GM18520 (cell line): Measurements from ENCODE around the gene GPRIN1.
"Not testable (repeated sequence)": the region's sequence is repeated elsewhere in the genome, so short reads cannot be mapped to it uniquely, and the experiment has no call there.

Source experiments
- ATAC-seq: cut with Tn5 transposase; IDR thresholded peaks from one replicate; pipeline ENCODE4 v1.9.1; 2021; ENCODE audit not compliant: unreplicated experiment

Gene GPRIN1

DNA sequence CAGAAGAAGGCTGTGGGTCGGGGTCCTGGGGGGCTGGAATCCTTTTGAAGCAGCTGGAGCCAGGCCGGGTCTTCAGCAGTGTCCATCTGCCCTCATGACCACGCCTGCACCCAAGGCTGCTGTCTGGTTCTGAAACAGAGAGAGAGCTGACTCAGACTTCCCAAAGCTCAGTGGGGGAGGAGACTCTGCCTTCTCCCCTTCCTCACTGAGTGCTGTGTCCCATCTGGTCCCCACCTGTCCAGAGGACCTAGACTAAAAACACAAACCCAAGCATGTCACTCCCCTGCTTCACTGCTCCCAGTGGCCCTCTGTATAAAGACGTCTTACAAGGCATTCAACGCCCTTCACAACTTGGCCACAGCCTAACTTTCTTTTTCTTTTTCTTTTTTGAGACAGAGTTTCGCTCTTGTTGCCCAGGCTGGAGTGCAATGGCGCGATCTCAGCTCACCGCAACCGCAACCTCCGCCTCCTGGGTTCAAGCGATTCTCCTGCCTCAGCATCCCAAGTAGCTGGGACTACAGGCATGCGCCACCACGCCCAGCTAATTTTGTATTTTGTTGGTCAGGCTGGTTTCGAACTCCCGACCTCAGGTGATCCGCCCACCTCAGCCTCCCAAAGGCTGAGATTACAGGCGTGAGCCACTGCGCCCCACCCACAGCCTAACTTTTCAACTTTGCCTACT, 10.1 kb downstream of the GPRIN1 start:
- ATAC-seq, result not testable (repeated sequence)

DNA sequence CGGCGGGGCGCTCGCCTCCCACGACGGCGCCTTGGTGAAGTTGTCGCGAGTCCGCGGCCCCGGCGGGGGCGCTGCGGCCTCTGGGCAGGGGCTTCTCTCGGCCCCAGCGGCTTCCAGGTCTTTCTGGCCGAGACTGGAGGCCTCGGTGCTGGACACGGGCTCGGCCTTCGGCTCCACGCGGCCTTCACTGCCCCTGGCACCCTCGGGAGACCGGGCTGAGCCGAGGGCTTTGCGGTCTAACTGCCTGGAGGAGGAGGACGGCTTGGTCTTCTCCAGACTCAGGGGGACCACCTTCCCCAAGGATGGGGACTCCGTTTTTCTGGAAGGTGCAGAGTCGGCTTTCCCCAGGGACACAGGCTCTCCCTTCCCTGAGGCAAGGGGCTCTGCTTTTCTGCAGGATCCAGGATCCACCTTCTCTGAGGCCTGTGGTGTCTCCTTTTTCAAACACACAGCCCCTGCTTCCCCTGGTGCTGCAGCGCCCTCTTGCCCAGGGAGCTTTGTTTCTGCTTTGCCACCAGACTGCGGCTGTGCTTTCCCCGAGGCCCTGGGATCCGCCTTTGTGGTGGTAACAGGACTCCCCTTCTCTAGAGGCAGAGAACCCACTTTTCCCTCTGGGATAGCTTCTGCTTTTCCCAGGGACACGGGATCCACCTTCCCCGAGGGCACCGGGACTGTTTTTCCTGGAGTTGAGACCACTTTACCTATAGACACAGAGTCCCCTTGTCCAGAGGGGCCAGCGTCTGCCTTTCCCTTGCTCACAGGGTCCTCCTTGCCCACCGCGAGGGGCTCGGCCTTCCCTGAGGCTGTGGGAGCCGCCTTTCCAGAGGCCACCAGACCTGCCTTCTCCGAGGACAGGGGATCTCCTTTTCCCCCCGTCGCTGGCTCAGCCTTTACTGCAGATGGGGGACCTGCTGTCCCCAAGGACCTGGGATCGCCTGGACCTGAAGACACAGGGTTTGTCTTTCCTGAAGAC, 12.3 kb downstream of the GPRIN1 start:
- no peak for ATAC-seq

DNA sequence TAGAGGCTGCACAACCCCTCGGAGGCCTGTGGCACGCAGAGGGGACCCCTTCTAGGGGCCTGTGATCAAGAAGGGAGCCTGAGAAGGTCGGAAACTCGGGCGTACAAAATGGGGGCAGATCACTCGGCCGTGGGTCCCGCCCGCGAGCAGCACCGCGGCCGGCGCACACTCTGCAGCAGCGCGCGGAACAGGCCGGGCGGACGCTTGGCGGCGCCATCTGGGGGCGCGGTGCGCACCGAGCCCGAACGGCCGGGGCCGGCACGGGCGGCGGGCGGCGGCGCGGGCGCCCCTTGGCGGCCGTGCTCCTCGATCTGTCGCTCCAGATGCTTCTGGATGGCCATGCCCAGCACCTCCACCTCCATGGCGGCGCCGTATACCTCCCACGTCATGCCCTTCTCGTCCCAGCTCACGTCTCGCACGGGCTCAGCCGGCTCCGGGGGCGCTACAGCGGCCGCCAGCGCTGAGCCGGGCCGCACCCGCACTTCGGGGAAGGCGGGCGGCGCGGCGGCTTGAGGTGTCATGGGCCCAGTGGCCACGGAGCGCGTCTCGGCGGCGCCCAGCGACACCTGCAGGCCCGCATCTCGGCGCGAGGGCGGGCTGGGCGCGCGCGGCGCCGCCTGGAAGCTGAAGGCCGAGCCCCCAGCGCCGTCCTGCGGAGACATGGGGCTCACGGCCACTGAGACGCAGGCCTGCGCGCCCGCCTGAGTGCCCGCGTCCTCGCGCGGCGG, 13.1 kb downstream of the GPRIN1 start:
- no peak for ATAC-seq

GRCh38 chr5:176596069-176596644, 13.8 kb downstream of the GPRIN1 start:
- no peak for ATAC-seq

- ATAC-seq, result no peak
Observed at GRCh38 chr5:176595386-176595943, 14.5 kb downstream of the GPRIN1 start.

DNA sequence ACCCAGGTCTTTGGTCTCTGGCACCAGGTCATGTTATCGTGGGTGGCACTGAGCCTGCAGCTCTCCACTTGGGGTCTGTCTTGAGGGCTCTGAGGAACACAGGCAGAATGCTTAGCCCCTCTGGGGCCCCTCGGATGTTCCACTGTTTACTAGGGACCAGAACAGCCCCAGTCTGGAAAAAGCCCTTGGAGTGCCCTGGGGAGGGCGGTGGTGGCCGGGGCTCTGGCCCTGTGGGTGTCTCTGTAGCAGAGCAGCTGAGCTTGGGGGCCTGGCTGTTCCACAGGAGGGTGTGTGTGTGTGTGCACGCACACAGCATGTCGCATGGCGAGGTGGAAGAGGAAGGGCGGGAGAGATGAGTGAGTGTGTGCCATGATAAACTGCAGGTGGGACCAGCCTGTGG, 15.4 kb downstream of the GPRIN1 start:
- no peak for ATAC-seq

GRCh38 chr5:176593273-176593869, 16.6 kb downstream of the GPRIN1 start:
- no peak for ATAC-seq

- ATAC-seq, result no peak
Observed at GRCh38 chr5:176592573-176592972, 17.4 kb downstream of the GPRIN1 start.

DNA sequence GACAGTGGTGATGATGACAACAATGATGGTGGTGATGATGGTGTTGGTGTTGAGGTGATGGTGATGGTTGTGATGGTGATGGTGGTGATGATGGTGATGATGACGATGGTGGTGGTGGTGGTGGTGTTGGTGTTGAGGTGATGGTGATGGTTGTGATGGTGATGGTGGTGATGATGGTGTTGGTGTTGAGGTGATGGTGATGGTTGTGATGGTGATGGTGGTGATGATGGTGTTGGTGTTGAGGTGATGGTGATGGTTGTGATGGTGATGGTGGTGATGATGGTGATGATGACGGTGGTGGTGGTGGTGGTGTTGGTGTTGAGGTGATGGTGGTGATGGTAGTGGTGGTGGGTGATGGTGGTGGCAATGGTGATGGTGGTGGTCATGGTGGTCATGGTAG, 18.3 kb downstream of the GPRIN1 start:
- not testable (repeated sequence) for ATAC-seq

- ATAC-seq, result no peak
Observed at GRCh38 chr5:176590035-176590717, 19.8 kb downstream of the GPRIN1 start.

DNA sequence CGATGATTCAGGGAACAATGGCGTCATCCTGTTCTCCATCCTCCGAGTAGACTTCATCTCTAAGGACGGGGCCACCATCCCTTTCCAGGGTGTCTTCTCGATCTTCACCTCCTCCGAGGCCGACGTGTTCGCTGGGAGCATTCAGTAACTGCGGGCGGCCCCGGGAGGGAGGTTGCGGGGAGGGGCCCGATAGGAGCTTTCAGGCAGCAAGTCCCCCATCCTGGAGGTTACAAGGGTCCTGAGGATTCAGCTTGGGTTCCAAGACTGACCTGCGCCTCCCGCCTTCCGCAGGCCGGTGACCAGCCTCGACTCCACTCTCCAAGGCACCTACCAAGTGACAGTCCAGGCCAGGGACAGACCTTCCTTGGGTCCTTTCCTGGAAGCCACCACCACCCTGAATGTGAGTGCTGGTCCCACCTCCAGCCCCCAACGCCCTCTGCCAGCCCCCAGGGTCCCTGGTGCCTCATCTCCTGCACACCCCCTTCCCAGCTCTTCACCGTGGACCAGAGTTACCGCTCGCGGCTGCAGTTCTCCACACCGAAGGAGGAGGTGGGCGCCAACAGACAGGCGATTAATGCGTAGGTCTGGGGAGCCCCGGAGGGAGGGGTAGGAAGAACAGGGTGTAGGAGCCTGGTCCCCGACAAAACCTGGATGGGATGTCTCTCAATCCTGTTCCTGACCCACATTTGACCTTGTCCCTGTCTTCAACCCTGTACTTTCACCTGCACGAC, 20.8 kb downstream of the GPRIN1 start:
- no peak for ATAC-seq

GRCh38 chr5:176588297-176588696, 21.7 kb downstream of the GPRIN1 start:
- no peak for ATAC-seq

GRCh38 chr5:176587398-176587797, 22.6 kb downstream of the GPRIN1 start:
- ATAC-seq, result no peak

GRCh38 chr5:176583076-176583475, 26.9 kb downstream of the GPRIN1 start:
- ATAC-seq, result no peak

GRCh38 chr5:176581361-176581760, 28.6 kb downstream of the GPRIN1 start:
- ATAC-seq, result no peak

- ATAC-seq, result no peak
Observed at GRCh38 chr5:176579323-176579722, 30.6 kb downstream of the GPRIN1 start.

DNA sequence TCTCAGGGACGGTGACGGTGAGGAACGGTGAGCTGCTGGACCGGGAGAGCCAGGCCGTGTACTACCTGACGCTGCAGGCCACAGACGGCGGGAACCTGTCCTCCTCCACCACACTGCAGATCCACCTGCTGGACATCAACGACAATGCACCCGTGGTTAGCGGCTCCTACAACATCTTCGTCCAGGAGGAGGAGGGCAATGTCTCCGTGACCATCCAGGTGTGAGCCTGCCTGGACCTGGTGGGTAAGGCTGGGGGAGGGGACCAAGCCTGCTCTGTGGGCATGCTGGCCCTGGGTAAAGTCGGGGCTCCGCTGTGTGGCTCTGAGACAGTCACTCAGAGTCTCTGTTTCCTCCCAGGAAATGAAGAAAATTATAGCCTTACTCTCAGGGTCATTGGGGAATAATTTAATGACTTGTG, 31.6 kb downstream of the GPRIN1 start:
- ATAC-seq, result no peak

DNA sequence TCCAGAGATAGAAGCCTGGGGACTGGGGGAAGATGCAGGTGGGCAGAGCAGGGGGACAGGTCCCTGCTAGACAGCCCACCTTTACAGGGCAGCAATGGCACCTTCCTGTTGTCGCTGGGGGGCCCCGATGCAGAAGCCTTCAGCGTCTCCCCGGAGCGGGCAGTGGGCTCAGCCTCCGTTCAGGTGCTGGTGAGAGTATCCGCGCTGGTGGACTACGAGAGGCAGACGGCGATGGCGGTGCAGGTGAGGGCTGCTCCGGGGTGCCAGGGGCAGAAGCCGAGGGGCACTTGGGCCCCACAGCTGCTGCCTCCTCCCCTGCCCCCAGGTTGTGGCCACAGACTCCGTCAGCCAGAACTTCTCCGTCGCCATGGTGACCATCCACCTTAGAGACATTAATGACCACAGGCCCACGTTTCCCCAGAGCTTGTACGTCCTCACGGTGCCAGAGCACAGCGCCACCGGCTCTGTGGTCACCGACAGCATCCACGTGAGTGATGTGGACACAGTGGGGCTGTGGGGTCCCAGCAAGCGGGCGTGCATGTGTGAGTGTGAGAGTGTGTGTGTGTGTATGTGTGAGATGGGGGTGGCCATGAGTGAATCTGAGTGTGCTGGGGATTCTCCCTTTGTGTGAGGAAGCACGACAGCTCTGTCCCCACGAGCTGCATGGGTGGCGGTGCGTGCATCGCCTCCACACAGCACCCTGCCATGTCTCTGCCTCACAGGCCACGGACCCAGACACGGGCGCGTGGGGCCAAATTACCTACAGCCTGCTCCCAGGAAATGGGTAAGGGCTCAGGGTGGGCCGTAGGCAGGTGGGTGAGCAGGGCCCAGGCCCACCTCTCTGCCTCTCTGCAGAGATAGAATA, 32.4 kb downstream of the GPRIN1 start:
- ATAC-seq, result no peak
